ENCODE data around the gene TMEM151B. TPM values are rescaled to one million over a fixed set of nuclear protein-coding genes. Genes with fewer than 3 reads are reported as not detected.
A peak's percentile ranks its signal among the peaks of the same experiment; 100 is the strongest.

The TMEM151B gene
- total and polyA plus RNA-seq, 4 experiments from 2014 or later, result not detected

- intact Hi-C loops (cut with micrococcal nuclease), result loop anchor here (1.0 to 5.0 kb wide), 3 partner anchors 23 to 609 kb away; partner anchors contain the start of genes AARS2, MAD2L1BP and SLC29A1
- Mint-ChIP-seq H3K27ac (peak overlapping the region; percentile 95 to 99 (median 99)), H3K27me3 (peaks cover 2 to 4% of the 10 kb centered on the region in 2 donors), H3K9me3 (peaks cover 0 to 8% (median 0%) of the 10 kb centered on the region in 8 donors), H3K4me1 (peaks cover 24 to 55% (median 34%) of the 10 kb centered on the region in 4 donors), H3K4me3 (peak overlapping the region; percentile 97 to 100 (median 99)), H3K36me3 (peaks cover 25 to 50% of the 10 kb centered on the region in 2 donors)
- Histone ChIP-seq H3K9me3 (ENCODE audit: control insufficient read depth in 1 of 2, low read length in 2 of 2) (no peaks in the 10 kb centered on the region), H3K27me3 (ENCODE audit: insufficient read depth, low read length) (no peaks in the 10 kb centered on the region), H3K36me3 (ENCODE audit: insufficient read depth, low read length) (peaks cover 21% of the 10 kb centered on the region), H3K4me3 (ENCODE audit: low read length in 2 of 2) (peak overlapping the region; percentile 83 to 96), H3K4me1 (ENCODE audit: insufficient read depth, low read length) (peaks cover 33% of the 10 kb centered on the region), H3K27ac (ENCODE audit: low read depth, low read length) (peak overlapping the region; percentile 97)
- POLR2A ChIA-PET (ENCODE audit: partially characterized antibody), result interaction anchor here (0.7 to 6.3 kb wide), 25 partner anchors 8 to 1317 kb away, joined by 3 to 217 read pairs (median 8); partner anchors contain the start of genes AARS2, CDC5L, CNPY3 and GTPBP2
- CTCF ChIA-PET (ENCODE audit: partially characterized antibody), result interaction anchor here (1.1 to 5.5 kb wide), 7 partner anchors 8 to 74 kb away, joined by 3 to 68 read pairs (median 11); partner anchors contain the start of genes SLC29A1 and SLC35B2
- DNase-seq, result peak; percentile 80 to 85 (median 82)
Measured at GRCh38 chr6:44245912-44246662, 24.2 kb upstream of the TMEM151B start.

GRCh38 chr6:44246663-44247337, 23.4 kb upstream of the TMEM151B start, which contains the start of gene HSP90AB1:
Gene HSP90AB1 (plus strand): TSS chr6:44247101. CDS start chr6:44248630, 1,529 bp downstream.
- Histone ChIP-seq H3K4me1 (ENCODE audit: insufficient read depth, low read length) (peaks cover 33% of the 10 kb centered on the region), H3K4me3 (ENCODE audit: low read length in 2 of 2) (peak within 1 kb of the TSS; percentile 83 to 96), H3K27me3 (ENCODE audit: insufficient read depth, low read length) (no peaks in the 10 kb centered on the region), H3K27ac (ENCODE audit: low read depth, low read length) (peak within 1 kb of the TSS; percentile 97), H3K36me3 (ENCODE audit: insufficient read depth, low read length) (peaks cover 28% of the 10 kb centered on the region), H3K9me3 (ENCODE audit: control insufficient read depth in 1 of 2, low read length in 2 of 2) (no peaks in the 10 kb centered on the region)
- H3K27ac Mint-ChIP-seq, result peak within 1 kb of the TSS; percentile 95 to 99 (median 99)
- DNase-seq, result peak; percentile 96 to 99 (median 97)
- peak within 1 kb of the TSS; percentile 97 to 100 (median 99) for H3K4me3 Mint-ChIP-seq
- intact Hi-C loops (cut with micrococcal nuclease), result loop anchor here (1.0 to 5.0 kb wide), 7 partner anchors 8 to 609 kb away; partner anchors contain the start of genes AARS2, MAD2L1BP, MRPL14 and NFKBIE
- CTCF ChIA-PET (ENCODE audit: partially characterized antibody), result interaction anchor here (1.5 to 5.5 kb wide), 6 partner anchors 8 to 31 kb away, joined by 3 to 68 read pairs (median 14); partner anchors contain the start of genes SLC29A1 and SLC35B2
- H3K4me1 Mint-ChIP-seq, result peaks cover 27 to 62% (median 36%) of the 10 kb centered on the region in 4 donors
- POLR2A ChIA-PET (ENCODE audit: partially characterized antibody), result interaction anchor here (0.7 to 6.3 kb wide), 28 partner anchors 9 to 1464 kb away, joined by 3 to 217 read pairs (median 8); partner anchors contain the start of genes AARS2, CDC5L, CNPY3 and GTPBP2
- H3K27me3 Mint-ChIP-seq, result peaks cover 2 to 4% of the 10 kb centered on the region in 2 donors
- peaks cover 32 to 57% of the 10 kb centered on the region in 2 donors for H3K36me3 Mint-ChIP-seq
- peaks cover 0 to 8% (median 0%) of the 10 kb centered on the region in 8 donors for H3K9me3 Mint-ChIP-seq

- DNase-seq, result peak; percentile 84 to 94 (median 87)
- Mint-ChIP-seq H3K4me1 (peaks cover 27 to 66% (median 39%) of the 10 kb centered on the region in 4 donors), H3K36me3 (peaks cover 38 to 64% of the 10 kb centered on the region in 2 donors), H3K9me3 (peaks cover 0 to 8% (median 0%) of the 10 kb centered on the region in 8 donors), H3K27me3 (peaks cover 2 to 4% of the 10 kb centered on the region in 2 donors), H3K4me3 (peak overlapping the region; percentile 97 to 100 (median 99)), H3K27ac (peak overlapping the region; percentile 95 to 99 (median 99))
- Histone ChIP-seq H3K9me3 (ENCODE audit: control insufficient read depth in 1 of 2, low read length in 2 of 2) (no peaks in the 10 kb centered on the region), H3K4me1 (ENCODE audit: insufficient read depth, low read length) (peaks cover 33% of the 10 kb centered on the region), H3K27me3 (ENCODE audit: insufficient read depth, low read length) (no peaks in the 10 kb centered on the region), H3K27ac (ENCODE audit: low read depth, low read length) (peak overlapping the region; percentile 97), H3K4me3 (ENCODE audit: low read length in 2 of 2) (peak overlapping the region; percentile 83 to 96), H3K36me3 (ENCODE audit: insufficient read depth, low read length) (peaks cover 35% of the 10 kb centered on the region)
- ChIA-PET CTCF (ENCODE audit: partially characterized antibody) (interaction anchor here (1.6 to 5.5 kb wide), 5 partner anchors 8 to 25 kb away, joined by 7 to 68 read pairs (median 18); partner anchors contain the start of genes SLC29A1 and SLC35B2), POLR2A (ENCODE audit: partially characterized antibody) (interaction anchor here (0.7 to 6.3 kb wide), 25 partner anchors 10 to 1465 kb away, joined by 3 to 217 read pairs (median 8); partner anchors contain the start of genes AARS2, CDC5L, CNPY3 and GTPBP2)
- intact Hi-C loops (cut with micrococcal nuclease), result loop anchor here (1.0 to 5.0 kb wide), 6 partner anchors 9 to 610 kb away; partner anchors contain the start of genes AARS2, MAD2L1BP, MRPL14 and NFKBIE
Measured at GRCh38 chr6:44247338-44248302, 22.6 kb upstream of the TMEM151B start.

- Histone ChIP-seq H3K9me3 (ENCODE audit: control insufficient read depth in 1 of 2, low read length in 2 of 2) (no peaks in the 10 kb centered on the region), H3K27ac (ENCODE audit: low read depth, low read length) (peak overlapping the region; percentile 97), H3K27me3 (ENCODE audit: insufficient read depth, low read length) (no peaks in the 10 kb centered on the region), H3K36me3 (ENCODE audit: insufficient read depth, low read length) (peaks cover 44% of the 10 kb centered on the region), H3K4me1 (ENCODE audit: insufficient read depth, low read length) (peaks cover 33% of the 10 kb centered on the region), H3K4me3 (ENCODE audit: low read length in 2 of 2) (peak overlapping the region; percentile 83 to 96)
- H3K4me1 Mint-ChIP-seq, result peaks cover 32 to 76% (median 46%) of the 10 kb centered on the region in 4 donors
- POLR2A ChIA-PET (ENCODE audit: partially characterized antibody), result interaction anchor here (1.3 to 6.3 kb wide), 7 partner anchors 9 to 613 kb away, joined by 3 to 217 read pairs (median 71); partner anchors contain the start of genes MAD2L1BP, NFKBIE, SLC29A1 and SLC35B2
- H3K9me3 Mint-ChIP-seq, result peaks cover 0 to 8% (median 0%) of the 10 kb centered on the region in 8 donors
- no peak for DNase-seq
- peaks cover 47 to 74% of the 10 kb centered on the region in 2 donors for H3K36me3 Mint-ChIP-seq
- CTCF ChIA-PET (ENCODE audit: partially characterized antibody), result interaction anchor here (3.0 to 5.5 kb wide), 2 partner anchors 7 to 11 kb away, joined by 18 to 68 read pairs; partner anchors contain the start of gene SLC35B2
- H3K27me3 Mint-ChIP-seq, result peaks cover 2 to 4% of the 10 kb centered on the region in 2 donors
- H3K27ac Mint-ChIP-seq, result peak overlapping the region; percentile 90 to 99 (median 99)
- peak overlapping the region; percentile 97 to 100 (median 99) for H3K4me3 Mint-ChIP-seq
- intact Hi-C loops (cut with micrococcal nuclease), result loop anchor here (5.0 kb wide), 1 partner anchor 611 kb away; the partner anchor contains the start of gene MAD2L1BP
Measured at GRCh38 chr6:44248579-44248978, 21.7 kb upstream of the TMEM151B start.

- Mint-ChIP-seq H3K27me3 (peaks cover 2 to 4% of the 10 kb centered on the region in 2 donors), H3K27ac (peak overlapping the region in 6 of 7 donors; percentile 90 to 99 (median 99)), H3K4me1 (peaks cover 32 to 81% (median 49%) of the 10 kb centered on the region in 4 donors), H3K36me3 (peaks cover 50 to 79% of the 10 kb centered on the region in 2 donors), H3K9me3 (peaks cover 0 to 8% (median 0%) of the 10 kb centered on the region in 8 donors), H3K4me3 (peak overlapping the region; percentile 97 to 100 (median 99))
- no peak overlapping the region for H3K4me3 ChIP-seq (ENCODE audit: low read length in 2 of 2)
- no peaks in the 10 kb centered on the region for H3K9me3 ChIP-seq (ENCODE audit: control insufficient read depth in 1 of 2, low read length in 2 of 2)
- H3K27ac ChIP-seq (ENCODE audit: low read depth, low read length), result peak overlapping the region; percentile 97
- H3K36me3 ChIP-seq (ENCODE audit: insufficient read depth, low read length), result peaks cover 50% of the 10 kb centered on the region
- intact Hi-C loops (cut with micrococcal nuclease), result loop anchor here (5.0 kb wide), 1 partner anchor 612 kb away; the partner anchor contains the start of gene MAD2L1BP
- no peak for DNase-seq
- H3K4me1 ChIP-seq (ENCODE audit: insufficient read depth, low read length), result peaks cover 33% of the 10 kb centered on the region
- ChIA-PET CTCF (ENCODE audit: partially characterized antibody) (interaction anchor here (5.5 kb wide), 1 partner anchor 6 kb away, joined by 68 read pairs; the partner anchor contains the start of gene SLC35B2), POLR2A (ENCODE audit: partially characterized antibody) (interaction anchor here (1.3 to 6.3 kb wide), 5 partner anchors 8 to 77 kb away, joined by 3 to 217 read pairs (median 71); partner anchors contain the start of genes NFKBIE and SLC35B2)
- H3K27me3 ChIP-seq (ENCODE audit: insufficient read depth, low read length), result no peaks in the 10 kb centered on the region
Measured at GRCh38 chr6:44249082-44249748, 21.0 kb upstream of the TMEM151B start.

All from CD4-positive, alpha-beta memory T cell (primary cell).